ENCODE measurements around the gene MARCHF7. TPM values are rescaled to one million over a fixed set of nuclear protein-coding genes. Genes with fewer than 3 reads are reported as not detected.
"Not testable (repeated sequence)": the region's sequence is repeated elsewhere in the genome, so short reads cannot be mapped to it uniquely, and the experiment has no call there.

The MARCHF7 gene
- 232 and 394 TPM in 2 replicates for total RNA-seq (ENCODE audit: low replicate concordance)

DNA sequence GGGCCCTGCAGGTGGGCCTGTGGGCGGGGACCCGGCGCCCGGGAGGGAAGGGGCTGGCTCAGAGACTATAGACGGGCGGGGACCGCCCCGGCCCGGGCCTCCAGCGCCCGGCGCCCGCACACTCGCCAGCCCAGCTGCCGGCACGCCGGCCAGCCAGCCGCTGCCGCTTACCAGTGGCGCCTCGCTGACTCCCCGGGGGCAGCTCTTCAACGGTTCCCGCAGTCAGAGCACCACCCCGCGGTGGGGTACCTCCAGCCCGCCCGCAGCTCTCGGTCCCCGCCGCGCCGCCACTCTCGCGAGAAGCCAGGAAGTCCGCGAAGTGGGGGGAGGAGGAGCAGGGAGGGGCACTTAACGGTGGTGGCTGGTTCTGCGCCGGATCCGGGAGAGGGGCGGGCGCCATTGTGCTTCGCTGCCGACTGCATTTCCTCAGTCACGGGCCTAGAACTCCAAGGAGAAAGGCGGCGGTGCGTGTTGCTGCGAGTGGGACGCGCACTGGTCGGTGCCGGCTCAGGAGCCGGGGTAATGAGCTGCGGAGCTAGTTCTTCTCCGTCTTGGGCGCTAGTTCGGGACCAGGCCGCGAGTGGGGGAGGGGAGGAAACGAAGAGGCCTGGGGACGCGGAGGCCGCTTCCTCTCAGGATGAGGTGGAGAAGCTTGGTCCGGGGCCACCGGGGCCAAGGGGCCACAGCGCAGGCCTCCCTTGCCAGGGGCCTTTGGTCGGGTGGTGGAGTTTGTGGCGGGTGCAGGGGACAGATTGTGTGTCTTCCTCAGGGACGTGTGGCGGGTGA is at the start of gene MARCHF7:
Gene MARCHF7, plus strand, starts transcription at position 364 of the 786 bp plus-strand sequence. CDS start 16,517 bp downstream, outside the sequence.
- Mint-ChIP-seq H3K27ac (peak within 1 kb of the TSS; percentile 100), H3K9me3 (peaks cover 3% of the 10 kb centered on the region), H3K4me1 (peaks cover 30% of the 10 kb centered on the region), H3K4me3 (peak within 1 kb of the TSS; percentile 99), H3K27me3 (ENCODE audit: insufficient read depth, low read depth) (peaks cover 3% of the 10 kb centered on the region), H3K36me3 (peaks cover 27% of the 10 kb centered on the region)
- Histone ChIP-seq H3K9ac (peak within 1 kb of the TSS; percentile 98), H3K36me3 (peaks cover 11% of the 10 kb centered on the region), H3K9me3 (ENCODE audit: low read depth) (no peaks in the 10 kb centered on the region), H3K4me2 (peak within 1 kb of the TSS; percentile 87), H3F3A (ENCODE audit: low read depth) (peaks cover 14% of the 10 kb centered on the region), H4K20me1 (ENCODE audit: low read depth) (peaks cover 44% of the 10 kb centered on the region), H3K4me1 (peaks cover 25% of the 10 kb centered on the region), H3K79me2 (ENCODE audit: low read depth) (peaks cover 63% of the 10 kb centered on the region), H3K27me3 (no peaks in the 10 kb centered on the region), H2AFZ (replicated peaks) (peak within 1 kb of the TSS; percentile 87), H3K4me3 (peak within 1 kb of the TSS; percentile 84), H3K27ac (peak within 1 kb of the TSS; percentile 98)
- peak; percentile 96 for DNase-seq (ENCODE audit: low spot score)
- no peak for TF ChIP-seq EZH2phosphoT487 (IDR thresholded peaks at IDR 0.05)
- TF ChIP-seq, protein P1, sequence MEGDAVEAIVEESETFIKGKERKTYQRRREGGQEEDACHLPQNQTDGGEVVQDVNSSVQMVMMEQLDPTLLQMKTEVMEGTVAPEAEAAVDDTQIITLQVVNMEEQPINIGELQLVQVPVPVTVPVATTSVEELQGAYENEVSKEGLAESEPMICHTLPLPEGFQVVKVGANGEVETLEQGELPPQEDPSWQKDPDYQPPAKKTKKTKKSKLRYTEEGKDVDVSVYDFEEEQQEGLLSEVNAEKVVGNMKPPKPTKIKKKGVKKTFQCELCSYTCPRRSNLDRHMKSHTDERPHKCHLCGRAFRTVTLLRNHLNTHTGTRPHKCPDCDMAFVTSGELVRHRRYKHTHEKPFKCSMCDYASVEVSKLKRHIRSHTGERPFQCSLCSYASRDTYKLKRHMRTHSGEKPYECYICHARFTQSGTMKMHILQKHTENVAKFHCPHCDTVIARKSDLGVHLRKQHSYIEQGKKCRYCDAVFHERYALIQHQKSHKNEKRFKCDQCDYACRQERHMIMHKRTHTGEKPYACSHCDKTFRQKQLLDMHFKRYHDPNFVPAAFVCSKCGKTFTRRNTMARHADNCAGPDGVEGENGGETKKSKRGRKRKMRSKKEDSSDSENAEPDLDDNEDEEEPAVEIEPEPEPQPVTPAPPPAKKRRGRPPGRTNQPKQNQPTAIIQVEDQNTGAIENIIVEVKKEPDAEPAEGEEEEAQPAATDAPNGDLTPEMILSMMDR (IDR thresholded peaks at IDR 0.05): peak; percentile 50
- TF ChIP-seq EZH2 (IDR thresholded peaks at IDR 0.05): no peak

- not testable (repeated sequence) for H3F3A ChIP-seq (ENCODE audit: low read depth); H3K4me2 ChIP-seq; H3K27me3 ChIP-seq; H3K27me3 Mint-ChIP-seq (ENCODE audit: insufficient read depth, low read depth); H3K9me3 ChIP-seq (ENCODE audit: low read depth); H3K36me3 ChIP-seq; H3K27ac ChIP-seq; H4K20me1 ChIP-seq (ENCODE audit: low read depth); DNase-seq (ENCODE audit: low spot score); H3K9me3 Mint-ChIP-seq; H2AFZ ChIP-seq (replicated peaks); H3K4me3 Mint-ChIP-seq; H3K79me2 ChIP-seq (ENCODE audit: low read depth); H3K27ac Mint-ChIP-seq; H3K4me1 ChIP-seq; H3K9ac ChIP-seq; H3K36me3 Mint-ChIP-seq; H3K4me1 Mint-ChIP-seq; H3K4me3 ChIP-seq
Observed at GRCh38 chr2:159667423-159667822, 44.9 kb upstream of the MARCHF7 start.

- Mint-ChIP-seq H3K4me3 (no peak overlapping the region), H3K27me3 (ENCODE audit: insufficient read depth, low read depth) (peaks cover 4% of the 10 kb centered on the region), H3K36me3 (peaks cover 2% of the 10 kb centered on the region), H3K4me1 (no peaks in the 10 kb centered on the region), H3K9me3 (no peaks in the 10 kb centered on the region), H3K27ac (no peak overlapping the region)
- no peak for DNase-seq (ENCODE audit: low spot score)
- Histone ChIP-seq H3K4me3 (no peak overlapping the region), H2AFZ (replicated peaks) (no peak overlapping the region), H3K4me1 (no peaks in the 10 kb centered on the region), H3K36me3 (no peaks in the 10 kb centered on the region), H3K27me3 (no peaks in the 10 kb centered on the region), H3F3A (ENCODE audit: low read depth) (no peaks in the 10 kb centered on the region), H4K20me1 (ENCODE audit: low read depth) (no peaks in the 10 kb centered on the region), H3K27ac (no peak overlapping the region), H3K4me2 (no peak overlapping the region), H3K9ac (no peak overlapping the region), H3K9me3 (ENCODE audit: low read depth) (no peaks in the 10 kb centered on the region), H3K79me2 (ENCODE audit: low read depth) (no peaks in the 10 kb centered on the region)
- TF ChIP-seq, protein P1 (IDR thresholded peaks at IDR 0.05): no peak
- TF ChIP-seq EZH2phosphoT487 (IDR thresholded peaks at IDR 0.05): no peak
- no peak for TF ChIP-seq EZH2 (IDR thresholded peaks at IDR 0.05)
Observed at GRCh38 chr2:159671047-159671446, 41.3 kb upstream of the MARCHF7 start.

DNA sequence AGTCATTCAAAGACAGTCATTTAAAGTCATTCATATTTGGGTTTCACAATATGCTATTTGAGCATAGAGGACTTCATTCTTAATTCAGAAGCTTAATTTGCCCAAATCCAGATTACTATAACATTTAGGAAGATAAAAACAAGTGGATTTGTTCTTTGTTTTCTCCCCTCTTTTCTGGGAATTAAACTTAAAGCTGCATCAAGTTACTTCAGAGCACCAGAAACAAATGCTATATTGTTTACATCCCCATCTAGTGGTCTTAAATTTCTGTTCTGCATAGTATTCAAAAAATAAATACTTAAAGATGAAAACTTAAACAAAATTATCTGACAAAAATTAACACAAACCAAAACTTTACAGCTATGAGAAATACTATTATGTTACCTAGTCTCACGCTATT is 34.7 kb upstream of the MARCHF7 start:
- peak overlapping the region; percentile 32 for H2AFZ ChIP-seq (replicated peaks)
- no peaks in the 10 kb centered on the region for H4K20me1 ChIP-seq (ENCODE audit: low read depth)
- H3K27me3 ChIP-seq: no peaks in the 10 kb centered on the region
- H3K4me1 Mint-ChIP-seq: no peaks in the 10 kb centered on the region
- no peaks in the 10 kb centered on the region for H3K9me3 Mint-ChIP-seq
- H3K4me3 Mint-ChIP-seq: no peak overlapping the region
- H3K36me3 Mint-ChIP-seq: no peaks in the 10 kb centered on the region
- no peak overlapping the region for H3K4me3 ChIP-seq
- H3K4me2 ChIP-seq: no peak overlapping the region
- DNase-seq (ENCODE audit: low spot score): no peak
- H3K9ac ChIP-seq: no peak overlapping the region
- H3K4me1 ChIP-seq: no peaks in the 10 kb centered on the region
- no peaks in the 10 kb centered on the region for H3F3A ChIP-seq (ENCODE audit: low read depth)
- TF ChIP-seq, protein P1 (IDR thresholded peaks at IDR 0.05): peak; percentile 11
- TF ChIP-seq EZH2phosphoT487 (IDR thresholded peaks at IDR 0.05): no peak
- H3K79me2 ChIP-seq (ENCODE audit: low read depth): no peaks in the 10 kb centered on the region
- H3K27me3 Mint-ChIP-seq (ENCODE audit: insufficient read depth, low read depth): no peaks in the 10 kb centered on the region
- H3K27ac ChIP-seq: no peak overlapping the region
- no peaks in the 10 kb centered on the region for H3K9me3 ChIP-seq (ENCODE audit: low read depth)
- H3K27ac Mint-ChIP-seq: no peak overlapping the region
- H3K36me3 ChIP-seq: no peaks in the 10 kb centered on the region

Data from neural progenitor cell (in vitro differentiated cells).